HG03159 (cell line): ENCODE measurements around the gene FGF8.

Source experiments
- ATAC-seq: cut with Tn5 transposase; IDR thresholded peaks from one replicate; pipeline ENCODE4 v1.9.1; 2021; ENCODE audit warnings: mild to moderate bottlenecking, moderate library complexity; ENCODE audit not compliant: unreplicated experiment

FGF8 gene

GRCh38 chr10:101782811-101783735, 7.2 kb upstream of the FGF8 start, which contains the start of gene NPM3:
NPM3 (minus strand) TSS chr10:101783446; CDS start chr10:101783390, 56 bp downstream.
- ATAC-seq: peak; percentile 56

- no peak for ATAC-seq
These were observed 6.3 kb upstream of the FGF8 start for GRCh38 chr10:101781984-101782810.

- no peak for ATAC-seq
These were observed 5.7 kb upstream of the FGF8 start for GRCh38 chr10:101781655-101781983.

DNA sequence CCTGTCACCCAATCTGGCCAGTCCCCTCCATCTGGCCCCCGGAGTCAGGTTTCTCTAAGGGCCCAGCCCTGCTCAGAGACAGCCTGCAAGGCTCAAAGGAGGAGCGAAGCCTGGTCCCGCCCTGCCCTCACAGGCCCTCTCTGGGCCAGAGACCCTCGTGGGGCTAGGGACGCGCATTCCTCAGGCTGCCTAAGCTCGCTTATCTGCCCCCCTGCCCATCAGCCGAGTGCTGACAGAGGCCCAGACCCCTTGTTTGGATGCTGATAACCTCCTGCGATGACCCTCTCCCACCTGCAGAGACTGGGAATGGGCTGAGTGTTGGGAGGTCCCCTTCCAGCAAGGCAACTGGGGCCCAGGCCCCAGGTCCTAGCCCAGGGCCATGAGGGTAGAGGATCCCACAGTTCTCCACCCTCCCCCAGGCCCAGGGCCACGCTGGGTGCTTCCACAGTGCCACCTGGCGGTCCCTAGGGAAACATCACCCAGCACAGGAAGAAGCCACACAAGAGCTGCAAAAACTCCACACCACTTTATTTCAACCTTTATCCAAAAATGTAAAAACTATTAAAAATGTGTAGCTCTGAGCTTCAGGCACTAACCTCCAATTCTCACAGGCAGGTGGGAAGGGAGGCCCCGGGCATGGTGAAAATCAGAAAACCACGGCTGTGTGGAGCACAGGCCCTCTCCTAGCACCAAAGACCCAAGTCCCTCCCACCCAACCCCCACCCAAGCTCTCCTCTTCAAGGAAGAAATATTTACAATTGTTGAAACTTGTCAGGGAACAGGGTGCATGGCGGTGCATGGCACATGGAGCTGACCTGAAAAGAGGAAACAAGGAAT, 5.1 kb upstream of the FGF8 start:
- ATAC-seq: no peak

DNA sequence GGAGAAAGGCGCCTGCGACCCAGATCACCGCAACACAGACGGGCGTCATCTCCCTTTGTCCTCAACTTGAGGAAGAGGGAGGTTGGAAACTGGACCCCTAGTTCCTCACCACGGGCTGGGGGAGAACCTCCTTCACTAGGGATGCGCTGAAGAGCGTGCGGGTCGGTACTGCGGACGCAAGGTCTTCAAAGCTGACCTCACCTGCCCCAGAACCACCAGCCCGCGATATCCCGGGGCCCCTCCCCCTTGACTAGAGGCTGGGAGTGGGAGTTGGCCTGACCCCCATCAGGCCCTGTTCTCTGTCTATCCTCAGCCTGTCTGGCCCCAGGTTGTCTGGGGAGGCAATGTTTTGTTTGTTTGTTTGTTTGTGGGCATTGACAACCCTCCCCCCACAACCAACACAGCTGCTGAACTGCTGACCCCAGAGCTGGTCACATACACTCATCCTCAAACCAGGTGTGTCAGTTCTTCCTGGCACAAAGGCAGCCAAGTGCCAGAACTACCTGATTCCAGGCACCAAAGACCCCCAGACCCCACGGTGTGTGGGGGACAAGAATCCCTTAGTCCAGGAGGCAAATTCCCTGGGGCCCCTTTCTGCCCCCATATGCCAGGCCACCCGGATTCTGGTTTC, 4.4 kb upstream of the FGF8 start:
- ATAC-seq: no peak

DNA sequence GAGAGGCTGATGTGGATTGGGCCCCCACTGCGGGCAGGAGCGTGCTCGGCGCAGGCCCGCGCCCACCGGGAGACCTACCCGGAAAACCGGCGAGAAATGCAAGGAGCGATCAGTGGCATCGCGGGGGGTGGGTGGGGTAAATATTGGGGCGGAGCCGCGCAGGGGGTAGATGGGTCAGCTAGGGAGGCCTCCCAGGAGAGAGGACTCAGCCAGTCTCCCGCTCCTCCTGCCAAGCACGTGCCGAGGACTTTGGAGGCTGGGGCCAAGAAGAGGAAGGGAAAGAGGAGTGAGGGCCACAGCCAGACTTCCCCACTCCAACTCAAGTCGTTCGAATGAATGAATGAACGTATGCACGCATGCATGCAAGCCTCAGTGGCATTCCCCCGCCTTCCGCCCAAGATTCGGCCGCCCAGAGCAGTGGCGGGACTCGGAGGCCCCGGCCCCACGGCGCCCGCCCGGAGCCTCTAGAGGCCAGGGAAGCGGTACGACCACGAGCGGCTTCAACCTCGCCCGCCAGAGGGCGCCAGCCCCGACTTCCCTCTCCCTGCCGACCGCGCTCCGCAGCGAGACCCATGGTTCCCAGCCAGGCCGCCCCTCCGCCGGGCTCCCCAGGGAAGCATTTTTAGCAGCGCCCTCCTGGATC, 3.8 kb upstream of the FGF8 start:
- peak; percentile 37 for ATAC-seq

- ATAC-seq: no peak
These were observed 3.0 kb upstream of the FGF8 start for GRCh38 chr10:101778781-101779543.

DNA sequence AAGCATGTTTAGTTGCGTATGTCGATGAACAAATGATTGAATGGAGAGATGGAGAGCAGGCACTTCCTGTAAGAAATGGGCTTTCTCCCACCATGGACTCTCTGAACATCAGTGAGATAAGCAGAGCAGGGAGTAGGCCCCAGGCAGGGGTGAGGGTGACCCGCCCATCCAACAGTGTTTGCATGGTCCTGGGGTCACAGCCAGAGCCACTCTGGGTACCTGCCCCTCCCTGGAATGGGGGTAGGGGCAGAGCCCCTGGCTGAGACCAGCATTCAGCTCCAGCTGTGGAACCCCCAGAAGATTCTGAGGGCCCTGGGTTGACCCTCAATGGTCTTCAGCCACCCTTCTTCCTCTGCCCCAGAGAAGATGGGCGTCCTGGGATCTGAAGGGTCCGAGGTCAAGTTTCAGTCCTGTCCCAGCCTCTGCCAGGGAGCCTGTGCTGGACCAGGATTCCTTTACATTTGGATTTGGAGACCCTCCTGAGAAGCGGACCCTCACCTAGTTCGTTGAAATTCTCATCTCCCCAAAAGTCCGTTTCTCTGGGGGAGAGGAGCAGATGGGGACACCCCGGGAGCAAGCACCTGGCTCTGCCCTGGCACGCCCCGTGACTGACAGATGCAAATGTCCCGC, 2.4 kb upstream of the FGF8 start:
- ATAC-seq: no peak

DNA sequence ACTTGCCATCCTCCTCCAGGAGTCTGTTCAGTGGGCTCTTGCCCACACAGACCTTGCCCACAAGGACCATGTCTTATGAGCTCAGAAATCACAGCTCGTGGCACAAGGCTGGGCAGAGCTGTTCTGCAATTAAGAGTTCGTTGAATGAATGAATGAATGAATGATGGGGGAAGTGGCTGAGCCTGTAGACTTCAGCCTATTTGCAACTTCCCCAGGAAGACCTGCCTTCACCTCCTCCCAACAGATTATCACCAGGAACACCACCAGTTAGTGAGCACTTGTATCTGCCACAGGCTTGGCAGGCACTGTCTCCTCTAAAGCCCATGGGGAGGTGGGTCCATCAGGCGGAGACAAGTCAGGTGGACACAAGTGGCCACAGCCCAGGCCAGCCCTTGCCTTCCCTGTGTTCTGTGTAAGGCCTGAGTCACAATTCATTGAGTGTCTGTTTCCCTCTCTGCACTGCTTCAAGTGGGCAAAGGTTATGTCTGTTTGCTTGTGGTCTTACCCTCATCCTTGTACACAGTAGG, 1.8 kb upstream of the FGF8 start:
- no peak for ATAC-seq

DNA sequence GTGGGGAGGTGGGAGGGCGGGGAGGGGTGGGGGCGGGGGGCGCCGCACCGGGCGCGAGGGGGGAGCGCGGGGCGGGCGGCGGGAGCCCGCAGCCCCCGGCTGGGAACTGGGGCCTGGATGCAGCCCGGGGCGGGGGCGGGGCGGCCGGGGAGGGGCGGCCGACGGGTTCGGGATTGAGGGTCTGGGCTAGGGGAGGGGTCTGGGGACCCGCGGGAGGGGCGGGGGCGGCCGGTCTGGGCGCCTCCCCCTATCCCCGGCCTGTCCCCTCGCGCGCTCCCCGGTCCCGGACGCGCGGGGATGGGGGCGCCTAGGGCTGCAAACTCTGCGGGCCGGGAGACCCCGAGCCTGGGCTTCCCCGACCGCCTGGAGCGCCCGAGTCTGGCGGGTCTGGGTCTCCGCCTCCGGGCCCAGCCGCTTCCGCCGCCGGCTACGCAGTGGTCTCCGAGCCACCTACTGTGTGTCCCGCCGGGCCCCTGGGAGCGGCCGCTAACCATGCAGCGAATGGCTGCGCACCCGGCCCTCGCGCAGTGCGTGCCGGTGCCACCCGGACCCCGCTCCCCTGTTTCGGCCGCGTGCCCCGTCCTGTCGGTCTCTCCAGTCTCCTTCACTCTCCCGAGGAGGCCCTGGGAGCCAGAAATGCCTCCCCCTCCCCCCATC, 375 bp upstream of the FGF8 start:
- no peak for ATAC-seq

GRCh38 chr10:101774589-101775272, 1.2 kb downstream of the FGF8 start:
- no peak for ATAC-seq

- no peak for ATAC-seq
These were observed 1.9 kb downstream of the FGF8 start for GRCh38 chr10:101773923-101774588.

- ATAC-seq: no peak
These were observed 2.8 kb downstream of the FGF8 start for GRCh38 chr10:101772895-101773761.

DNA sequence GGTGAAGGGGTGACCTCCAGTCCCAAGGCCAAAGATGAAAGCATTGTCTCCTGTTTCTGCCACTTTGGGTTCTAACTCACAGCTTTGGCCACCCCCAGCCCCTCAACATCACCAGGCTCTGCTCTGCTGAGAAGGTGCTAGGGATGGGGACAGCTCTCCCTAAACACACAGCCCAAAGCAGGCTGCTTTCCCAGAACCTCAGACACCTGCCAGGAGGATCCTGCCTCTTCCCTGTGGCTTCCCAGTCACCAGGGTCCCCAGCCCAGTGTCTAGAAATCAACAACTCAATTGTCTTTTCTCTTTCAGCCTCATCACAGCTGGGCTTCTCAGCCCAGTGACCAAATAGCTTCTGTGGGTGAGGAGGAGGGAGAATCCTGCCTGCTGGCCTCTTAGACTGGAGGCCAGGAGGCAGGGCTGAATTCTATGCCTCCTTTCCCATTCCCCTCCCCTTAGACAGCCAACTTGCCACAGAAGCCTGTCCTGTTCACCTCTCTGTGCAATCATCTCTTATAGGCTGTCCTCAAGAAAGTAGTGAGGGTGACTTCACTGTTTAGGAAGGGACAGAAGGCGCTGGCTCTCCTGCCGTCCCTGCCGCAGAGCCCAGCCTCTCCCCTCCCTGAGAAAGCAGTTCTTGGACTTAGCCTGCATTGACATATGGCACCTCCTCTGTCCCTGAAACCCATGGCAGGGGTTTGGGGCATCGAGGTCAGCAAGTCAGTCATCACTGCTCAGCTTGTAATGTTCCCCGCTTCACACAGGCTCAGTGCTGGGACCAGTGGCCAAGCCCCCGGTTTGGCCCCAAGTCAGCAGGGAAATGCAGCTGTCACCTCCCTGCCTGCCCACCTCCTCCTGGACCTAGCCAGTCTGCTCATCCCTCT, 3.7 kb downstream of the FGF8 start:
- no peak for ATAC-seq

DNA sequence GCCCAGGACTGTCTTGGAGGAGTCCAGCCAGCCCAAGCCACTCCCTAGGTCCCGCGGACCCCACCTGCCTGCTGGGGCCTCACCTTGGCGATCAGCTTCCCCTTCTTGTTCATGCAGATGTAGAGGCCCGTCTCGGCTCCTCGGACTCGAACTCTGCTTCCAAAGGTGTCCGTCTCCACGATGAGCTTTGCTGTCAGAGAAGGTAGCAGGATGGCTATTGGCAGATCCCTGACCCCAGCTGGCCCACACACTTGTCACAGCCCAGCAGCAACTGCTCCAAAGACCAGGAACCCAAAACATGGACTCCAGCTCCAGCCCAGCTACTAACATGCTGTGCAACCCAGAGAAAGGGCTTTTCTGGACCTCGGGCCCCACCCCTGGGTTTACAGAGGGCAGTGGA, 4.5 kb downstream of the FGF8 start:
- no peak for ATAC-seq
